ENCODE measurements around the gene TRIM45. TPM values are rescaled to one million over a fixed set of nuclear protein-coding genes. Genes with fewer than 3 reads are reported as not detected.

TRIM45 gene
- total RNA-seq (4.6 and 8.4 TPM in 2 replicates), polyA plus RNA-seq (2.9 and 4.0 TPM in 2 replicates), polyA minus RNA-seq (ENCODE audit: low replicate concordance) (0.93 and 1.9 TPM in 2 replicates)
- 2.2 and 2.7 TPM in 2 replicates for polyA plus RNA-seq (2012)

GRCh38 chr1:117121589-117122329 lies at the start of gene TRIM45:
TRIM45 (minus strand) TSS chr1:117121749; CDS start chr1:117121201, 548 bp downstream.
- Histone ChIP-seq H3K27me3 (ENCODE audit: control insufficient read depth, insufficient read depth, low read length) (peaks cover 7% of the 10 kb centered on the region), H3K36me3 (ENCODE audit: control insufficient read depth, insufficient read depth, low read length) (no peaks in the 10 kb centered on the region), H3K79me2 (ENCODE audit: control insufficient read depth, insufficient read depth, low read length) (no peaks in the 10 kb centered on the region), H3K9me3 (ENCODE audit: control insufficient read depth, insufficient read depth, low read depth, low read length) (no peaks in the 10 kb centered on the region), H3K4me3 (replicated peaks in 1 of 4; ENCODE audit: control extremely low read depth in 1 of 4, insufficient read depth in 1 of 4, low read depth in 3 of 4, low read length in 4 of 4) (peak within 1 kb of the TSS; percentile 66 to 83 (median 72)), H3K27ac (ENCODE audit: insufficient read depth, low read length) (peak within 1 kb of the TSS; percentile 91), H2AFZ (ENCODE audit: low read length) (peak within 1 kb of the TSS; percentile 88), H4K20me1 (ENCODE audit: control insufficient read depth, extremely low read depth, insufficient read depth, low read length) (no peaks in the 10 kb centered on the region), H3K9ac (ENCODE audit: insufficient read depth, low read length) (peak within 1 kb of the TSS; percentile 80), H3K4me2 (ENCODE audit: extremely low read depth, insufficient read depth, low read length) (peak within 1 kb of the TSS; percentile 90), H3K4me1 (ENCODE audit: control insufficient read depth, extremely low read depth, insufficient read depth, low read length) (peaks cover 6% of the 10 kb centered on the region)
- peak; percentile 72 to 75 for TF ChIP-seq CTCF (conservative IDR thresholded peaks at IDR 0.05 in 1 of 2, IDR thresholded peaks at IDR 0.05 in 1 of 2; ENCODE audit: low read depth in 1 of 2, low read length in 2 of 2)
- no peak for TF ChIP-seq EZH2 (IDR thresholded peaks at IDR 0.05; ENCODE audit: low read length, missing control alignments)
- DNase-seq (ENCODE audit: low read depth in 2 of 2) = peak; percentile 97

GRCh38 chr1:117169871-117170596 lies 48.5 kb upstream of the TRIM45 start:
- Histone ChIP-seq H2AFZ (ENCODE audit: low read length) (no peak overlapping the region), H3K27ac (ENCODE audit: insufficient read depth, low read length) (no peak overlapping the region), H3K36me3 (ENCODE audit: control insufficient read depth, insufficient read depth, low read length) (no peaks in the 10 kb centered on the region), H3K79me2 (ENCODE audit: control insufficient read depth, insufficient read depth, low read length) (no peaks in the 10 kb centered on the region), H3K9ac (ENCODE audit: insufficient read depth, low read length) (no peak overlapping the region), H3K27me3 (ENCODE audit: control insufficient read depth, insufficient read depth, low read length) (no peaks in the 10 kb centered on the region), H3K9me3 (ENCODE audit: control insufficient read depth, insufficient read depth, low read depth, low read length) (no peaks in the 10 kb centered on the region), H3K4me3 (replicated peaks in 1 of 4; ENCODE audit: control extremely low read depth in 1 of 4, insufficient read depth in 1 of 4, low read depth in 3 of 4, low read length in 4 of 4) (no peak overlapping the region), H4K20me1 (ENCODE audit: control insufficient read depth, extremely low read depth, insufficient read depth, low read length) (no peaks in the 10 kb centered on the region), H3K4me1 (ENCODE audit: control insufficient read depth, extremely low read depth, insufficient read depth, low read length) (peaks cover 2% of the 10 kb centered on the region), H3K4me2 (ENCODE audit: extremely low read depth, insufficient read depth, low read length) (no peak overlapping the region)
- TF ChIP-seq CTCF (conservative IDR thresholded peaks at IDR 0.05 in 1 of 2, IDR thresholded peaks at IDR 0.05 in 1 of 2; ENCODE audit: low read depth in 1 of 2, low read length in 2 of 2) (no peak), EZH2 (IDR thresholded peaks at IDR 0.05; ENCODE audit: low read length, missing control alignments) (no peak)
- peak in 1 of 2 donors; percentile 69 for DNase-seq (ENCODE audit: low read depth in 2 of 2)

- peaks cover 2% of the 10 kb centered on the region for H3K4me1 ChIP-seq (ENCODE audit: control insufficient read depth, extremely low read depth, insufficient read depth, low read length)
- H3K9me3 ChIP-seq (ENCODE audit: control insufficient read depth, insufficient read depth, low read depth, low read length) = no peaks in the 10 kb centered on the region
- H3K9ac ChIP-seq (ENCODE audit: insufficient read depth, low read length) = no peak overlapping the region
- no peaks in the 10 kb centered on the region for H3K36me3 ChIP-seq (ENCODE audit: control insufficient read depth, insufficient read depth, low read length)
- peak in 1 of 2 donors; percentile 28 for DNase-seq (ENCODE audit: low read depth in 2 of 2)
- H3K27ac ChIP-seq (ENCODE audit: insufficient read depth, low read length) = no peak overlapping the region
- no peaks in the 10 kb centered on the region for H4K20me1 ChIP-seq (ENCODE audit: control insufficient read depth, extremely low read depth, insufficient read depth, low read length)
- no peaks in the 10 kb centered on the region for H3K79me2 ChIP-seq (ENCODE audit: control insufficient read depth, insufficient read depth, low read length)
- no peak overlapping the region for H2AFZ ChIP-seq (ENCODE audit: low read length)
- no peak overlapping the region for H3K4me3 ChIP-seq (replicated peaks in 1 of 4; ENCODE audit: control extremely low read depth in 1 of 4, insufficient read depth in 1 of 4, low read depth in 3 of 4, low read length in 4 of 4)
- TF ChIP-seq EZH2 (IDR thresholded peaks at IDR 0.05; ENCODE audit: low read length, missing control alignments) = no peak
- TF ChIP-seq CTCF (conservative IDR thresholded peaks at IDR 0.05 in 1 of 2, IDR thresholded peaks at IDR 0.05 in 1 of 2; ENCODE audit: low read depth in 1 of 2, low read length in 2 of 2) = no peak
- H3K27me3 ChIP-seq (ENCODE audit: control insufficient read depth, insufficient read depth, low read length) = no peaks in the 10 kb centered on the region
- no peak overlapping the region for H3K4me2 ChIP-seq (ENCODE audit: extremely low read depth, insufficient read depth, low read length)
These were observed 45.9 kb upstream of the TRIM45 start for GRCh38 chr1:117167402-117167801.
